ENCODE measurements around the gene KRT10.

GRCh38 chr17:40816569-40816968 lies 5.8 kb downstream of the KRT10 start:
- TF ChIP-seq CTCF (IDR thresholded peaks at IDR 0.05) (no peak), EZH2 (IDR thresholded peaks at IDR 0.05; ENCODE audit: borderline replicate concordance, insufficient read depth, low read depth, low read length, poor library complexity, severe bottlenecking) (no peak)

Data from B cell (primary cell).